ENCODE data around the gene SPDYC. TPM values are rescaled to one million over a fixed set of nuclear protein-coding genes. Genes with fewer than 3 reads are reported as not detected.

The SPDYC gene
- total and polyA plus RNA-seq, 2 of the 13 experiments (the other 11 are each of a cell fraction or from before 2014, with no cell fraction given) = 0.15 to 0.33 TPM

- TF ChIP-seq CHD2 (IDR thresholded peaks at IDR 0.05; ENCODE audit: low read depth, low read length) (0 out of 2 replicates have a peak, but pooled peaks have one; percentile 58), BRD4 (CRISPR knock-in tag; IDR thresholded peaks at IDR 0.05) (peak; percentile 69), HOMEZ (CRISPR knock-in tag; IDR thresholded peaks at IDR 0.05; ENCODE audit: low read depth) (no peak), ZFP62 (CRISPR knock-in tag; IDR thresholded peaks at IDR 0.05) (peak; percentile 83; the same call in 1 of the 2 replicates), ZNF652 (CRISPR knock-in tag; IDR thresholded peaks at IDR 0.05; ENCODE audit: borderline replicate concordance, low read depth) (no peak; the same call in 1 of the 2 replicates), MAF1 (CRISPR knock-in tag; IDR thresholded peaks at IDR 0.05; ENCODE audit: borderline replicate concordance) (no peak; the same call in 1 of the 2 replicates), DBP (CRISPR knock-in tag; IDR thresholded peaks at IDR 0.05; ENCODE audit: not compliant biosample characterization) (no peak), DNMT3B (CRISPR knock-in tag; conservative IDR thresholded peaks at IDR 0.05) (peak; percentile 64), ZNF567 (CRISPR knock-in tag; IDR thresholded peaks at IDR 0.05; ENCODE audit: borderline replicate concordance) (no peak), ZNF513 (CRISPR knock-in tag; conservative IDR thresholded peaks at IDR 0.05) (no peak), ZNF136 (CRISPR knock-in tag; IDR thresholded peaks at IDR 0.05; ENCODE audit: low read depth) (peak; percentile 92), HOXA5 (CRISPR knock-in tag; IDR thresholded peaks at IDR 0.05) (no peak; the same call in 1 of the 2 replicates), ZNF614 (CRISPR knock-in tag; IDR thresholded peaks at IDR 0.05; ENCODE audit: borderline replicate concordance) (no peak), PTBP1 (IDR thresholded peaks at IDR 0.05; ENCODE audit: low read depth, low read length, poor library complexity, severe bottlenecking) (no peak), ZFP36 (IDR thresholded peaks at IDR 0.05; ENCODE audit: borderline replicate concordance, low read depth, low read length, partially characterized antibody) (no peak), SNAPC2 (CRISPR knock-in tag; IDR thresholded peaks at IDR 0.05) (no peak)
- TF ChIP-seq, protein P1, sequence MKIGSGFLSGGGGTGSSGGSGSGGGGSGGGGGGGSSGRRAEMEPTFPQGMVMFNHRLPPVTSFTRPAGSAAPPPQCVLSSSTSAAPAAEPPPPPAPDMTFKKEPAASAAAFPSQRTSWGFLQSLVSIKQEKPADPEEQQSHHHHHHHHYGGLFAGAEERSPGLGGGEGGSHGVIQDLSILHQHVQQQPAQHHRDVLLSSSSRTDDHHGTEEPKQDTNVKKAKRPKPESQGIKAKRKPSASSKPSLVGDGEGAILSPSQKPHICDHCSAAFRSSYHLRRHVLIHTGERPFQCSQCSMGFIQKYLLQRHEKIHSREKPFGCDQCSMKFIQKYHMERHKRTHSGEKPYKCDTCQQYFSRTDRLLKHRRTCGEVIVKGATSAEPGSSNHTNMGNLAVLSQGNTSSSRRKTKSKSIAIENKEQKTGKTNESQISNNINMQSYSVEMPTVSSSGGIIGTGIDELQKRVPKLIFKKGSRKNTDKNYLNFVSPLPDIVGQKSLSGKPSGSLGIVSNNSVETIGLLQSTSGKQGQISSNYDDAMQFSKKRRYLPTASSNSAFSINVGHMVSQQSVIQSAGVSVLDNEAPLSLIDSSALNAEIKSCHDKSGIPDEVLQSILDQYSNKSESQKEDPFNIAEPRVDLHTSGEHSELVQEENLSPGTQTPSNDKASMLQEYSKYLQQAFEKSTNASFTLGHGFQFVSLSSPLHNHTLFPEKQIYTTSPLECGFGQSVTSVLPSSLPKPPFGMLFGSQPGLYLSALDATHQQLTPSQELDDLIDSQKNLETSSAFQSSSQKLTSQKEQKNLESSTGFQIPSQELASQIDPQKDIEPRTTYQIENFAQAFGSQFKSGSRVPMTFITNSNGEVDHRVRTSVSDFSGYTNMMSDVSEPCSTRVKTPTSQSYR (CRISPR knock-in tag; IDR thresholded peaks at IDR 0.05; ENCODE audit: borderline replicate concordance) = peak; percentile 72; the same call in 1 of the 2 replicates
- TF ChIP-seq, protein P2, sequence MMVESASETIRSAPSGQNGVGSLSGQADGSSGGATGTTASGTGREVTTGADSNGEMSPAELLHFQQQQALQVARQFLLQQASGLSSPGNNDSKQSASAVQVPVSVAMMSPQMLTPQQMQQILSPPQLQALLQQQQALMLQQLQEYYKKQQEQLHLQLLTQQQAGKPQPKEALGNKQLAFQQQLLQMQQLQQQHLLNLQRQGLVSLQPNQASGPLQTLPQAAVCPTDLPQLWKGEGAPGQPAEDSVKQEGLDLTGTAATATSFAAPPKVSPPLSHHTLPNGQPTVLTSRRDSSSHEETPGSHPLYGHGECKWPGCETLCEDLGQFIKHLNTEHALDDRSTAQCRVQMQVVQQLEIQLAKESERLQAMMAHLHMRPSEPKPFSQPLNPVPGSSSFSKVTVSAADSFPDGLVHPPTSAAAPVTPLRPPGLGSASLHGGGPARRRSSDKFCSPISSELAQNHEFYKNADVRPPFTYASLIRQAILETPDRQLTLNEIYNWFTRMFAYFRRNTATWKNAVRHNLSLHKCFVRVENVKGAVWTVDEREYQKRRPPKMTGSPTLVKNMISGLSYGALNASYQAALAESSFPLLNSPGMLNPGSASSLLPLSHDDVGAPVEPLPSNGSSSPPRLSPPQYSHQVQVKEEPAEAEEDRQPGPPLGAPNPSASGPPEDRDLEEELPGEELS (CRISPR knock-in tag; IDR thresholded peaks at IDR 0.05) = peak; percentile 38
These were observed 35.6 kb upstream of the SPDYC start, which contains the start of gene SYVN1 (continued) for GRCh38 chr11:65134240-65134951.

All from HepG2 (cell line).